NAMALWA (cell line): ENCODE data around the gene NPEPPS.
A peak's percentile ranks its signal among the peaks of the same experiment; 100 is the strongest.
"Not testable (repeated sequence)": the region's sequence is repeated elsewhere in the genome, so short reads cannot be mapped to it uniquely, and the experiment has no call there.

Experiments
- DNase-seq: peaks from one replicate; pipeline ENCODE4 v3.0.0-alpha.2; 2015; ENCODE audit warnings: low spot score

NPEPPS gene, protein sequence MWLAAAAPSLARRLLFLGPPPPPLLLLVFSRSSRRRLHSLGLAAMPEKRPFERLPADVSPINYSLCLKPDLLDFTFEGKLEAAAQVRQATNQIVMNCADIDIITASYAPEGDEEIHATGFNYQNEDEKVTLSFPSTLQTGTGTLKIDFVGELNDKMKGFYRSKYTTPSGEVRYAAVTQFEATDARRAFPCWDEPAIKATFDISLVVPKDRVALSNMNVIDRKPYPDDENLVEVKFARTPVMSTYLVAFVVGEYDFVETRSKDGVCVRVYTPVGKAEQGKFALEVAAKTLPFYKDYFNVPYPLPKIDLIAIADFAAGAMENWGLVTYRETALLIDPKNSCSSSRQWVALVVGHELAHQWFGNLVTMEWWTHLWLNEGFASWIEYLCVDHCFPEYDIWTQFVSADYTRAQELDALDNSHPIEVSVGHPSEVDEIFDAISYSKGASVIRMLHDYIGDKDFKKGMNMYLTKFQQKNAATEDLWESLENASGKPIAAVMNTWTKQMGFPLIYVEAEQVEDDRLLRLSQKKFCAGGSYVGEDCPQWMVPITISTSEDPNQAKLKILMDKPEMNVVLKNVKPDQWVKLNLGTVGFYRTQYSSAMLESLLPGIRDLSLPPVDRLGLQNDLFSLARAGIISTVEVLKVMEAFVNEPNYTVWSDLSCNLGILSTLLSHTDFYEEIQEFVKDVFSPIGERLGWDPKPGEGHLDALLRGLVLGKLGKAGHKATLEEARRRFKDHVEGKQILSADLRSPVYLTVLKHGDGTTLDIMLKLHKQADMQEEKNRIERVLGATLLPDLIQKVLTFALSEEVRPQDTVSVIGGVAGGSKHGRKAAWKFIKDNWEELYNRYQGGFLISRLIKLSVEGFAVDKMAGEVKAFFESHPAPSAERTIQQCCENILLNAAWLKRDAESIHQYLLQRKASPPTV

DNA sequence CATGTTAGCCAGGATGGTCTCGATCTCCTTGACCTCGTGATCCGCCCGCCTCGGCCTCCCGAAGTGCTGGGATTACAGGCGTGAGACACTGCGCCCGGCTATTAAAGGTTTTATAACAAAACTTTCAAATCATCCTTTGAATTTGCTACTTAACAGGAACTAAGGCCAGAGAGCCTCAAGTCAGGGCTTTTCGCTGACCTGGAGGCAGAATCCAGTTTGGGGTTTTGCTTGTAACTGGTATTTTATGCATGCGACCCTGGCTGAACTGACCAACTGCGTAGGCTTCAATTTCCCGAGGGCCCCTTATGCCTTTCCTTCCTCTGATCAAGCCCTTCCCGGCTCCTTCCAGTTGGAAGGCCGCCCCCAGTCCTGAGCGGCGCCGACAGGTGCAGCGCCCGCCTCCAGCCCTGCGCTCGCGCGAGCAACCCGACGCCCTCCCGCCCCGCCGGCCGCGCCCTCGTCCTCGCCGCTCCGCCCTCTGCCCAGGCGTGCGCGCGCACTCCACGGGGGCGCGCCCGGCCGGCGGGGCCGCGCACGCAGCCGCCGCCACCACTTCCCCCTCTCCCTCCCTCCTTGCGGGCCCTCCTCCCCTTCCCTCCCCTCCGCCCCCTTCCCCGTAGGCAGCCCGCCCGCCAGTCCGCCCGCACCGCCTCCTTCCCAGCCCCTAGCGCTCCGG, at the start of gene NPEPPS:
NPEPPS (plus strand) TSS at position 552 of the 676 bp plus-strand sequence. CDS start 193 bp downstream, outside the sequence.
- DNase-seq: peak; percentile 88

DNA sequence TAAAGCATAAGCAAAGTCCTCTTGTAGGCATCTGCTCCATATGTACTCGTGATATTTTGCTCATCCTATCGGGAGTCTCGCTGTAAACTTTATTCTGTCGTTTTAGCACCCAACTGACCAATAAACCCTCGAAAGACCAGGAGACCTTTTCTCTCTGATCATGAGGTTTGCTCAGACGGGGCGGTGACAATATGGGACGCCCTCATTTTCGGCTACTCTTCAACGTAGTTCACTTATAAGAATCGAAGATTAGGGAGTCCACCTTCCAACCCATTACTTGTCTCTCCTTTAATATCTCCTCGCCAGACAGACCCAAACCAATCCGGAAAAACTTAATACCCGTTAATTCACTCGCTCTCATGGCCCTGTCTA, 39.1 kb upstream of the NPEPPS start:
- DNase-seq: not testable (repeated sequence)

DNA sequence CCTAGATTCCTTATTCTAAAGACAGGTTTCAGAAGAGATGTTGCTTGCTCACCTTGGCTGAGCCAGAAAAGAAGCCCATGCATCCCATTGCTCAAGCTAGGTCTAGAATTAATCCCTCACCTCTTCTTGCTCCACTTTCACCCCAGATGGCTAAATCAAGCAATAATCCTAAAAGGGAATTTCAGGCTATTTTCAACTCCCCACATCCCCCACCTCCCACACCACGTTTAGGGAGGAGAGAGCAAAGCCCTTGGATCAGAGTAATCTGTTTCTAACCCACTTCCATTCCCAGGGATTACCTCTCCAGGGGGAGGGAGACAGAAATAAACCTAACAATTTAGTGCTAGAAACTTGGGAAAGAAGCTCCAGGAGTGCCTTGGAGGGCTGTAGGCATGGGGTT, 31.8 kb upstream of the NPEPPS start:
- DNase-seq: not testable (repeated sequence)

DNA sequence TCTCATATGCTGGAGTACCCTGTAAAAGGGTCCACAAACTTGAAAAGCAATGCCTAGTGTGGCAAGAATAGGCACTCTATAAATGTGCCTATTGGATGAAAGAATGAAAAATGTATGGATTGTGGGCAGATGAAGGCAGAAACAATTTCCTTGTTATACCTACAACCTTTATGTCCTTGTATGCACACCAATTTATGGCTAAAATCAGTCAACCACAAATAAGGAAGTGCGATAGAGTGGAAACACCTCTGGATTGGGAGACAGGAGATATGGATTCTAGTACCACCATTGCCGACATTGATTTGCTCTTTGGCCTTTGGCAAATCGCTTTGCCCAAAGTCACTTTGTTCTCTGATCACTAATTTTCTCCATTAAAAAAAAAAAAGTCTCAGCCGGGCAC, 31.4 kb upstream of the NPEPPS start:
- not testable (repeated sequence) for DNase-seq

DNA sequence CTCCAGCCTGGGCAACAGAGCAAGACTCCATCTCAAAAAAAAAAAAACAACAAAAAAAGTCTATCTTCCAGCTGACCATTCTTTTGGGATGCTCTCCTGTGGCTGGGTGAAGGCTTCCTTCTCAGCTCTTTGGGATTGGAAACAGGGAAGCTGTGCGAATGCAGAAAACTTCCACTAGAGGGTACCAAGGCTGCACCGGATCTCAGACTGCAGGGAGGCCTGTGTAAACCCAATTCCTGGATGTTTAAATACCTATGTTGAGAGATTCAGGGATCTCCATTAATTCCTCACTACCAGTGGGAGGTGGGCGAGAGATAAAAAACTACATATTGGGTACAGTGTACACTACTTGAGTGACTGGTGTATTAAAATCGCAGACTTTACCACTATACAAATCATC, 30.3 kb upstream of the NPEPPS start:
- DNase-seq: peak; percentile 8

DNA sequence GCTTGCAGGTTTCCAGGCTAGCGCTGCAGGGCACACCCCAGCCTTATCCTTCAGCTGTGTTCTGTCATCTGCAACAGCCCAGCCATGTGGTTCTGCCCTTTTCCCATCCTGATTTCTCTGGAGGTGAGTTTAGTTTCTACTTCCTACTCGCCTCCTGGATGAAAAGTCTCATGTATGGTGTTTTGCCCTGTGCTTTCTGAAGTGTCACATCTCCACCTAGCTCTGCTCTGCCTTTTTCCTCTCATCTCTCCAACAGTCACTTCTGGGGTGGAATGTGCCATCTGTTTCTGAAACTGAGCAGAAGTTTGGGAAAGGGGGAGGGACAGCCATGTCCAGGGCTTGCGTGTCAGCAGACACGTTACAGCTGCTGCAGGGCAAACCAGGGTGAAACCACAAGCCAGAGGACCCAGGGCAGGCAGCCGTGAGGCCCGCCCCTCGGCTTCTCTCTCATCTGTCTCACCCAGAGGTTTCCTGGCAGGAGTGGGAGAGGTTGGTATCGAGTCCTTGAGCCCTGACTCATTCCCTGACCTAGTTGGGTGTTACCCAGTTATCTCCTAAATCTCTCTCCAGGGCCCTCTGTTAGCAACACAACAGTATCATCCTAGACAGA, 28.7 kb upstream of the NPEPPS start:
- peak; percentile 6 for DNase-seq

DNA sequence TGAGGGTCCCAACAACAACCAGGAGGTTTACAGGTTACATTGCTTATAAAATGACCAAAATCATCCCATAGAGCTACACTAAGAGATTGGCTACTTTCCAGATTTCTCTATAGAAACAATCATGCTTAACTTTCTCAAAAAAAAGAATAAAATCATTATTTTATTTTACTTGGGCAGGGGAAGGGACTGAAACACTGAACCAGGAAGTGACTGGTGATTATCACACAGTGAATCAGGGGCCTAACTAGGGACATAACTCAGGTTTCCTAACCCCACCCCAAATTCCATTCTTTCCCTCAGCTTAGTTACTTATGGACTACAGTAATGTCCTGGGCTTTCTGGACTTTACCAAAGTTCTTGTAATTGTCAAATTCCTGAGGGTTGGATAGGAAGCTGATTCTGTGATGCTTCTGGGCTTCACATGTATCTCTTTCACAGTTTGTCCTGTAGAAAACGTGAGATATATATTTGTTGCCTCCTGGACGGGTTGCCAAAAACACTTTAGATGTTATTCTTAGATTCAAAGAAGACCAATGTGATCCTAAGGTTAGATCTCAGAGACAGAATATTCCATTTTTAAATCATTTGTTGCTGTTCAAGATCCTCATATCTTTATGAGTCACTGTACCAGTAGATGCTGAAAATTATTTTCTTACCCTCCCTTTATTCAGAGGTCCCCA, 28.0 kb upstream of the NPEPPS start:
- peak; percentile 13 for DNase-seq

DNA sequence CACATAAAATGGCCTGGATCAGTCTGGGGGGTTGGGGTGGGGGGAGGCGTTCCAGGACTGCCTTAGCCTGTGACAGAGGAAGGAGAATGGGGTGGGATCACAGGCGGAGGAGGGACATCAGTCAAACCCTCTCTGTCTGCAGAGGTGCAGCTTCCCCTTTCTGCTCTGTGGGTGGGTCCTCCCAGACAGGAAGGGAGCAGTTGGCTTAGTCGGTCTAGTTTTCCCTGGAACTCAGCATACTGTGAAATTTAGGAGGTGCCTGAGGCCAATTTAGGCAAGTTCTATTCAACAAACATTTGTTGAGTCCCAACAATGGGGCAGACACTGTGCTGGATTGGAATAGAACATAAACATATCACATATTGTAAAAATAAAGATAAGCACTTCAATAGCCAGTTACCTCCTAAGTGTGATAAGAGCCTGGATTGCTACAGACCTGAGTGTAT, 19.2 kb upstream of the NPEPPS start:
- DNase-seq: peak; percentile 28

DNA sequence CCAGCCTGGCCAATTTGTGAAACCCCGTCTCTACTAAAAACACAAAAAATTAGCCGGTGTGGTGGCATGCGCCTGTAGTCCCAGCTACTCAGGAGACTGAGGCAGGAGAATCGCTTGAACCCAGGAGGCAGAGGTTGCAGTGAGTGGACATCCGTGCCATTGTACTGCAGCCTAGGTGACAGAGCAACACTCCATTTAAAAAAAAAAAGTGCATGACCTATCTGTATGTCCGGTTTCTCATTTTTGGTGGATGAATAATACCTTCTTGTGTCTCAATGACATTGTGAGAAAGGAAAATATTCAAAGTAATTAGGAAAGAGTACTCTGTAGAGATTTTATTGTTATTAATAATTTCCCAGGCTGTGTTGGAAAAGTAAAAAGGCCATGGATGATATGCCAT, 17.6 kb upstream of the NPEPPS start:
- not testable (repeated sequence) for DNase-seq

DNA sequence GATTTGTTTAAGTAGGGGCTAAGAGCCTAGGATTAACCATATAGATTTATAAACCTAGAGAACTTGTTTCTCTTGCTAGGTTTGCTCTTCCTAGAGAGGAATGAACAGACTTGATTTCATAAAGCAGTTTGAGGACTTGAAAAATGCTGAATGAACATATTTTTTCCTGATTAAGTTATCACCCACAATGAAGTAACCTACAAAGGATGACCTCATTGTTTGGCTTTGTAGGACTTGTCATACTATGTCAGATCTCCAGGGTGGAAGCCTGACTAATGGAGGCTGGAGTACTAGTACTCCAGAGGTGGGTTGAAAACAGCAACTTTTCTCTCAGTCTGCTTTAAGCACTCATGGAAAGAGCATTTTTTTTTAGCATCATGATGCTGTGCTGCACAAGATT, 12.0 kb upstream of the NPEPPS start:
- not testable (repeated sequence) for DNase-seq

DNA sequence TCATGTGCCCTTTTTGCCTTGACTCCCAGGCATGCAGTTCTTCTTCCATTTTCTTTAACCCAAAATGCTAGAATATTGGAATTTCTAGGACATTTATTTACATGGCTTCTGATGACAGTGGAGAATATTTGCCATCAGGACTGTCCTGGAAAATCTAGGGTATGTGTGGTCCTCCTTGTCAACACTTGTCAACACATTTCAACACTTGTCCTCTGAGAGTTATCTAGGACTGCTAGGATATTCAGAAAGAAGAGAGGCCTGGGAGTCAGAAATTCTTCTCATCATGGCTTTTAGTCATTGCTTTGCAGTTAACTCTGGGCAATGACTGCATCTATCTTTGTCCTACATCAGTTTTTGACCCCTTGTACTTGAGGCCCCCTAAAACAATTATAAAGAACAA, 11.5 kb upstream of the NPEPPS start:
- DNase-seq: not testable (repeated sequence)

DNA sequence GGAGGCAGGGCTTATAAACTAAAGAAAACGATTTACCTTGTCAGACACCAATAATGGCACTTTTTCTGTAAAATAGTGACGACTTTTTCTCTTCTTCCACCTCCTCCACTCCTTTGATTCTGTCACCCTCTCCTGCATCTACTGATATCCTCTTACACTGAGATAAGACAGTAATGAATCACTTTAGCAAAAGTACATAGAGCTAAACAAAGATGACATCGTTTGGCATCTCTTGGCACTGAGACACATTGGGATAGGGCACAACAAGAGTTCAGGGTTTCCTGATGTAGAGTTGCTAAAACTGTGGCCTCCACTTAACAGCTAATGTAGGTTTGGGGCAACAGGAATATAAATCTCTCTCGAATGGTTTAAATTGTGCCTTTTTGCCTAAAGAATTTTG, 10.6 kb upstream of the NPEPPS start:
- DNase-seq: not testable (repeated sequence)

DNA sequence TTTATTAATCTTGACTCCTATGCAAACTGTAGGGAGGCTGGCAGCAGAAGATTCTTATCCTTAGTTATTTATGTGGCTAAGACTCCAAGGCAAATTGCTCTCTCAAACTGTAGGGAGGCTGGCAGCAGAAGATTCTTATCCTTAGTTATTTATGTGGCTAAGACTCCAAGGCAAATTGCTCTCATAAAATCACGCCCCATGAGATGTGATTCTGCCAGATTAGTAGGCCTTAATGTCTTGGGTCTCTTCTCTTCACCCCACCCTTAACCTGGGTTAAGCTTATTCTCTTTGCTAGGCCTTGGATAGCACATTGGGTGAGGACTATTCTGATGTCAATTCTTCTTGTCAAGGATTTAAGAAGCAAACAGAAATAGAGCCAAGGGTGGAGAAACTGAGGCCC, 9.5 kb upstream of the NPEPPS start:
- not testable (repeated sequence) for DNase-seq

DNA sequence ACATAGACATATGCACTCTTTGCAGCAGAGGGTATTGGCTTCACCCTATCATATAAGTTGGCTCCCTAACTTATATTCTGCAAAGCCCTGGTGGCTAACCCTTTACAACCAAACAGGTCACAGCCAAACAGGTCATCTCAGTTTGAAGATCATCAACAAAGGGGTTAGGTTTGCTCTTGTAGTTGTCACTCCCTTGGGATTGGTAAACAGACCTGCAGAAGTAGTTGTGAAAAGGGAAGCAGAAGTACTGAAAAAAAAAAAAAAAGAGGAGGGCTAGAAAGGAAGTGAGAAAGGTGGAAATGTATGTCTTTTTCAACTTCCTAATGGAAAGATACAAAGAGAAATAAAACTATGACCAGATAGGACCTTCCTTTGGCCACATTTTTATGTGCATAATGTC, 8.6 kb upstream of the NPEPPS start:
- not testable (repeated sequence) for DNase-seq

DNA sequence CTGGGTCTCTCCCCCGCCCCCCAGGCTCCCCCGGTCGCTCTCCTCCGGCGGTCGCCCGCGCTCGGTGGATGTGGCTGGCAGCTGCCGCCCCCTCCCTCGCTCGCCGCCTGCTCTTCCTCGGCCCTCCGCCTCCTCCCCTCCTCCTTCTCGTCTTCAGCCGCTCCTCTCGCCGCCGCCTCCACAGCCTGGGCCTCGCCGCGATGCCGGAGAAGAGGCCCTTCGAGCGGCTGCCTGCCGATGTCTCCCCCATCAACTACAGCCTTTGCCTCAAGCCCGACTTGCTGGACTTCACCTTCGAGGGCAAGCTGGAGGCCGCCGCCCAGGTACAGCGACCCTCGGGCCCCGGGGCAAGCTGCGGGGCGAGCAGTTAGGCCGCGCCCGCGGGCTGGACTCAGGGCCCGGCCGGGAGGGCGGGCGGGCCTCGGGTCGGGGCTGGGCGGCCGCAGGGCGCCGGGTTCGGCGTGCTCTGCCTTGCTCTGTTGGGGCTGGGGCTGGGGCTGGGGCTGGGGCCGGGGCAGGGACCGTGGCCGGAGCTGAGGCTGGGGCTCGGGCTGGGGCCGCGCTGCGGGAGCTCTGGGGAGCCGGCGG, 419 bp downstream of the NPEPPS start:
- DNase-seq: peak; percentile 27

DNA sequence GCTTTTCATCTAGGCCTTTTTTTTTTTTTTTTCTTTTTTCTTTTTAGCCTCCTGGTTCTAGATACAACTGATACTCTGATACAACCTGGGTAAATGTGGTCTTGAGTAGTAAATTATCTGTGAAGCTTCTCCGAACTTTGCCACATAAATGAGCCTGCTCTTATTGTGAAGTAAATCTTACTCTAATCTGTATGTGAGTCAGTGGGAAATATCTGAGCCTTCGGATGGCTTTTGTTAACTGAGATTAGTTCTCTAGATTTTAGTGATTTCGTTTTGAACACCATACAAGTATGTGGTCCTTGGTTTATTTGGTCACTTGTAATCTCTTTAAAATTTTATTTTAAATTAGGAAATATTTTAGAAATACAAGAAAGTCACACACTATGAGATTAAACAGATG, 8.2 kb downstream of the NPEPPS start:
- not testable (repeated sequence) for DNase-seq

DNA sequence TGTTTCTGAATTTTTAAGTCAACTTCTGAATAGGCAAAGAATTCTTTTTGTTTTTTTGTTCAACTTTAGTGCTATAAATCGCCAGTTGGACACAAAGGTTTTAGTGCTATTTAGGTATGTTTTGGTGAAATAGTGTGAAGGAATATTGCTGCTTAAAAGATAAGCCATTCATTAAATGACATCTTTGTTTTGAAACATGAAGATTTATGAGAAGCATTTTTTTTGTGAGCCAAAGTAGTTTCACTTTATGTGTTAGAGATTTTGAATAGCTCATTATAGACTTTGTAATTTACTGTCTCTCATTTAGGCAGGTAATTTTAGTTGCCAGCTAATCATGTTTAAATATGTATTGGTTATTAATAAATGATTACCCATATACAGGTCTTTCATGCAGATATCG, 10.8 kb downstream of the NPEPPS start:
- DNase-seq: not testable (repeated sequence)

DNA sequence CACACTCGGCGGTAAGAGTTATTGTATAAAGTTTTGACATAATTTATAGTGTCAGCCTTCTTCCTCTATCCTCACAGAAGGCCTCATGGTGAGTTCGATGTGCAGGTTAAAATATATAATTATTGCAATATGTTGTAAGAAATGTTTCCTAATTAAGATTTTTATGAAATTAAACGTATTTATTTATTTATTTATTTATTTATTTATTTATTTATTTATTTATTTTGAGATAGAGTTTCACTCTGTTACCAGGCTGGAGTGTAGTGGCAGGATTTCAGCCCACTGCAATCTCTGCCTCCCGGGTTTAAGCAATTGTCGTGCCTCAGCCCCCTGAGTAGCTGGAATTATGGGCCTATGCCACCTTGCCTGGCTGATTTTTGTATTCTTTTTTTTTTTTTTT, 13.4 kb downstream of the NPEPPS start:
- DNase-seq: not testable (repeated sequence)

DNA sequence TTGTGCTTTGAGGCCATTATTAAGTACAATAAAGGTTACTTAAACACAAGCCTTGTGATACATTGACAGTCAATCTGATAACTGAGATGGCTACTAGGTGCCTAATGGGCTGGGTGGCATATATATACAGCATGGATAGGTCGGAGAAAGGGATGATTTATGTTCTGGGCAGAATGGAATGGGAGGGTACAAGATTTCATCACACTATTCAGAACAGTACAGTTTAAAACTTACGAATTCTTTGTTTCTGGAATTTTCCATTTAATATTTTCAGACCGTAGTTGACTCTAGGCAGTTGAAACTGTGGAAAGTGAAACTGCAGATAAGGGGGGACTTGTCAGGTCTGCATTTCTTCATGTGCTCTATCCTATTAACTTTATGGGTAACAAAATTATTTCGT, 23.8 kb downstream of the NPEPPS start:
- DNase-seq: not testable (repeated sequence)

DNA sequence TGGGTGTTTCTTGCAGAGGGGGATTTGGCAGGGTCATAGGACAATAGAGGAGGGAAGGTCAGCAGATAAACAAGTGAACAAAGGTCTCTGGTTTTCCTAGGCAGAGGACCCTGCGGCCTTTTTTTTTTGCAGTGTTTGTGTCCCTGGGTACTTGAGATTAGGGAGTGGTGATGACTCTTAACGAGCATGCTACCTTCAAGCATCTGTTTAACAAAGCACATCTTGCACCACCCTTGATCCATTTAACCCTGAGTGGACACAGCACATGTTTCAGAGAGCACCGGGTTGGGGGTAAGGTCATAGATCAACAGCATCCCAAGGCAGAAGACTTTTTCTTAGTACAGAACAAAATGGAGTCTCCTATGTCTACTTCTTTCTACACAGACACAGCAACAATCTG, 25.2 kb downstream of the NPEPPS start:
- not testable (repeated sequence) for DNase-seq

DNA sequence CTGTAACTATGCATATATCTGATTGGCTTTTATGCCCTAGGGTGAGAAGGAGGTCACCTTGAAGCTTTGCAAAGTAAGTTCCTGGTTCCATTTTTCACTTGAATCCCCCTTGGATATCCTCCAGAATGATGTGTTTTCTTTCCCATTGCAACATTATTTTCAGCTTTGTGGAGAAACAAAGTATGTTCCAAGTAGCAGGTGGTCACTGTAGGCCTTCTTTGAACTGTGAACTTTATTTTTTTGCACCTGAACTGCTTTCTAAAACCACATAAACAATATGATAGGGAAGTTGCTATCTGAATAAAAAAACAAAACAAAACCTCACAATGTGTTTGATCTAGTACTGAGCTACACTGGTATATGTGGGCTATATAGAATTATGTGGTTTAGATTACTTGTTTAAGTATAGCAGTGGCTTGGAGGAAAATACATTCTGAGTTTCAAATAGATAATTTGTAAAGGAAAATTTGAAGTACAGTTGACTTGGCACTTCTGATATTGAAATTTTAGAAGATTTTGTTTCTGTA, 29.7 kb downstream of the NPEPPS start:
- DNase-seq: not testable (repeated sequence)
